ENCODE results near the gene BCL2. TPM values are rescaled to one million over a fixed set of nuclear protein-coding genes. Genes with fewer than 3 reads are reported as not detected.

Gene BCL2
- total RNA-seq, 1 experiment from 2014 or later = 1.3 TPM

GRCh38 chr18:63138436-63139340 is 180.9 kb downstream of the BCL2 start:
- no peaks in the 10 kb centered on the region for H3K79me2 ChIP-seq (ENCODE audit: insufficient read depth, low read length)
- H3K4me1 ChIP-seq (ENCODE audit: insufficient read depth, low read length) = peaks cover 5% of the 10 kb centered on the region; the same call in 1 of the 2 replicates
- no peak overlapping the region for H3K4ac ChIP-seq (ENCODE audit: low read depth, low read length)
- H3K23ac ChIP-seq (ENCODE audit: insufficient read length, low read depth, low read length) = no peak overlapping the region
- H3K9ac ChIP-seq (ENCODE audit: extremely low read depth, insufficient read length, low read length) = peak overlapping the region; percentile 13
- no CpG with 5 or more reads among the region's 10 CpGs for WGBS (ENCODE audit: extremely low coverage, insufficient read length, low lambda C conversion rate)
- H3K4me2 ChIP-seq (ENCODE audit: insufficient read depth, insufficient read length, low read length) = peak overlapping the region; percentile 84
- Mint-ChIP-seq H3K27me3 (ENCODE audit: low read depth) (peaks cover 5% of the 10 kb centered on the region), H3K9me3 (no peaks in the 10 kb centered on the region; a peak in 1 of 5 replicates), H3K36me3 (ENCODE audit: insufficient read depth in 1 of 3, low read depth in 3 of 3) (no peaks in the 10 kb centered on the region), H3K27ac (peak overlapping the region; percentile 66 to 95 (median 90); a peak in 6 of 7 replicates), H3K4me3 (peak overlapping the region; percentile 49 to 72), H3K4me1 (peaks cover 23 to 37% of the 10 kb centered on the region in 2 experiments)
- no peak overlapping the region for H3K18ac ChIP-seq (ENCODE audit: insufficient read length, low read depth, low read length)
- no peak overlapping the region for H3T11ph ChIP-seq (ENCODE audit: low read length)
- H3K9me3 ChIP-seq (ENCODE audit: control insufficient read depth, low read depth, low read length) = no peaks in the 10 kb centered on the region
- DNase-seq = peak; percentile 82
- H4K20me1 ChIP-seq (ENCODE audit: control insufficient read depth, insufficient read depth, insufficient read length) = no peaks in the 10 kb centered on the region
- no peak overlapping the region for H4K8ac ChIP-seq (replicated peaks; ENCODE audit: insufficient read length, low read depth, low read length)
- no peak overlapping the region for H4K91ac ChIP-seq (ENCODE audit: insufficient read length, low read depth, low read length)
- no peaks in the 10 kb centered on the region for H3K27me3 ChIP-seq (ENCODE audit: insufficient read depth, low read length)
- H3K23me2 ChIP-seq (ENCODE audit: insufficient read length, low read depth, low read length, poor library complexity, severe bottlenecking) = peaks cover 3% of the 10 kb centered on the region
- H3K79me1 ChIP-seq (ENCODE audit: insufficient read depth, low read depth, low read length, poor library complexity, severe bottlenecking) = no peaks in the 10 kb centered on the region
- H3K27ac ChIP-seq (ENCODE audit: insufficient read length, low read depth, low read length) = peak overlapping the region; percentile 49
- no peak overlapping the region; the same call in 1 of the 2 replicates for H3K14ac ChIP-seq (ENCODE audit: insufficient read depth, low read length)
- TF ChIP-seq CTCF (conservative IDR thresholded peaks at IDR 0.05) = no peak
- H2AK5ac ChIP-seq (ENCODE audit: insufficient read length, low read length) = no peak overlapping the region
- H2BK20ac ChIP-seq (ENCODE audit: low read depth, low read length, poor library complexity, severe bottlenecking) = no peak overlapping the region
- no peak overlapping the region for H2BK5ac ChIP-seq (ENCODE audit: insufficient read length, low read length)
- no peak overlapping the region for H3K56ac ChIP-seq (ENCODE audit: insufficient read length, low read depth, low read length)
- no peak overlapping the region for H2BK120ac ChIP-seq (ENCODE audit: low read depth, low read length, poor library complexity, severe bottlenecking)
- peak overlapping the region; percentile 17 for H4K5ac ChIP-seq (ENCODE audit: insufficient read length, low read depth, low read length)
- no peak overlapping the region for H2AFZ ChIP-seq (ENCODE audit: low read length)
- no peak overlapping the region for H2BK15ac ChIP-seq (ENCODE audit: low read depth, low read length)
- H2BK12ac ChIP-seq (ENCODE audit: insufficient read length, low read depth, low read length) = no peak overlapping the region

All from H9 (cell line).